ENCODE measurements around the gene KLHDC3. TPM values are rescaled to one million over a fixed set of nuclear protein-coding genes. Genes with fewer than 3 reads are reported as not detected.
"Not testable (repeated sequence)": the region's sequence is repeated elsewhere in the genome, so short reads cannot be mapped to it uniquely, and the experiment has no call there.

Gene KLHDC3
- total RNA-seq, 6 experiments from 2014 or later = 26.4 to 46.2 (median 41.7) TPM

GRCh38 chr6:42993445-42993844, 20.6 kb upstream of the KLHDC3 start:
- Histone ChIP-seq H3K4me1 (peaks cover 0 to 8% (median 0%) of the 10 kb centered on the region in 4 donors), H3K36me3 (peaks cover 0 to 13% (median 0%) of the 10 kb centered on the region in 4 donors), H3K9me3 (no peaks in the 10 kb centered on the region), H3K27me3 (no peaks in the 10 kb centered on the region), H3K27ac (no peak overlapping the region), H3K4me3 (no peak overlapping the region)
- TF ChIP-seq POLR2A (IDR thresholded peaks at IDR 0.05) (no peak), CTCF (IDR thresholded peaks at IDR 0.05) (no peak)
- DNase-seq (no peak), ATAC-seq (no peak)
- WGBS (ENCODE audit: insufficient coverage, low coverage, low lambda C conversion rate, missing lambda C conversion rate) = 94% methylated on average over 2 of the region's 2 CpGs
- intact Hi-C loops (cut with DNase I) = no loop called here

- no peaks in the 10 kb centered on the region for H3K27me3 ChIP-seq
- no peak overlapping the region for H3K27ac ChIP-seq
- no peaks in the 10 kb centered on the region for H3K36me3 ChIP-seq
- TF ChIP-seq CTCF (IDR thresholded peaks at IDR 0.05) (peak in 3 of 4 donors; percentile 7 to 30 (median 24)), POLR2A (IDR thresholded peaks at IDR 0.05) (no peak)
- peaks cover 0 to 8% (median 0%) of the 10 kb centered on the region in 4 donors for H3K4me1 ChIP-seq
- H3K9me3 ChIP-seq = no peaks in the 10 kb centered on the region
- intact Hi-C loops (cut with DNase I) = no loop called here
- H3K4me3 ChIP-seq = no peak overlapping the region
- no peak for DNase-seq
- peak; percentile 33 to 57 (median 52) for ATAC-seq
Observed at GRCh38 chr6:42996513-42996912, 17.5 kb upstream of the KLHDC3 start.

GRCh38 chr6:42998205-42998604, 15.8 kb upstream of the KLHDC3 start:
- H3K9me3 ChIP-seq; DNase-seq; H3K4me1 ChIP-seq; H3K36me3 ChIP-seq; H3K27me3 ChIP-seq; intact Hi-C loops (cut with DNase I); H3K27ac ChIP-seq; H3K4me3 ChIP-seq: not testable (repeated sequence)
- ATAC-seq = peak in 2 of 4 donors; percentile 32 to 65
- 52% methylated on average over 7 of the region's 9 CpGs for WGBS (ENCODE audit: insufficient coverage, low coverage, low lambda C conversion rate, missing lambda C conversion rate)

- TF ChIP-seq POLR2A (IDR thresholded peaks at IDR 0.05) = no peak
- no peak for TF ChIP-seq CTCF (IDR thresholded peaks at IDR 0.05)
- Histone ChIP-seq H3K27ac (no peak overlapping the region), H3K36me3 (peaks cover 0 to 4% (median under 1%) of the 10 kb centered on the region in 4 donors), H3K4me3 (no peak overlapping the region), H3K4me1 (peaks cover 0 to 2% (median 0%) of the 10 kb centered on the region in 4 donors), H3K9me3 (no peaks in the 10 kb centered on the region), H3K27me3 (no peaks in the 10 kb centered on the region)
- intact Hi-C loops (cut with DNase I) = no loop called here
- ATAC-seq = no peak
- no peak for DNase-seq
- 91% methylated on average over 7 of the region's 8 CpGs for WGBS (ENCODE audit: insufficient coverage, low coverage, low lambda C conversion rate, missing lambda C conversion rate)
Observed at GRCh38 chr6:43001843-43002242, 12.2 kb upstream of the KLHDC3 start.

- intact Hi-C loops (cut with DNase I) = no loop called here
- no peak overlapping the region for H3K4me3 ChIP-seq
- no peak for TF ChIP-seq CTCF (IDR thresholded peaks at IDR 0.05)
- ATAC-seq = no peak
- H3K27ac ChIP-seq = no peak overlapping the region
- no peaks in the 10 kb centered on the region for H3K27me3 ChIP-seq
- peaks cover 0 to 28% (median 2%) of the 10 kb centered on the region in 4 donors for H3K36me3 ChIP-seq
- H3K9me3 ChIP-seq = no peaks in the 10 kb centered on the region
- H3K4me1 ChIP-seq = no peaks in the 10 kb centered on the region
- no peak for DNase-seq
- 82% methylated on average over 4 of the region's 5 CpGs for WGBS (ENCODE audit: insufficient coverage, low coverage, low lambda C conversion rate, missing lambda C conversion rate)
Observed at GRCh38 chr6:43005844-43006243, 8.2 kb upstream of the KLHDC3 start.

All from right lobe of liver (tissue), 6 donors.